ENCODE data around the gene METTL25.

- no peak for TF ChIP-seq CTCF (optimal IDR thresholded peaks at IDR 0.05 in 1 of 3, IDR thresholded peaks at IDR 0.05 in 1 of 3, conservative IDR thresholded peaks at IDR 0.05 in 1 of 3; ENCODE audit: extremely low read depth in 1 of 3, insufficient read depth in 2 of 3, low read length in 3 of 3)
- no peak for TF ChIP-seq EZH2 (IDR thresholded peaks at IDR 0.05; ENCODE audit: low read length)
Measured at GRCh38 chr12:82357845-82358199, 507 bp upstream of the METTL25 start.
